ENCODE results near the gene PGAM1.

DNA sequence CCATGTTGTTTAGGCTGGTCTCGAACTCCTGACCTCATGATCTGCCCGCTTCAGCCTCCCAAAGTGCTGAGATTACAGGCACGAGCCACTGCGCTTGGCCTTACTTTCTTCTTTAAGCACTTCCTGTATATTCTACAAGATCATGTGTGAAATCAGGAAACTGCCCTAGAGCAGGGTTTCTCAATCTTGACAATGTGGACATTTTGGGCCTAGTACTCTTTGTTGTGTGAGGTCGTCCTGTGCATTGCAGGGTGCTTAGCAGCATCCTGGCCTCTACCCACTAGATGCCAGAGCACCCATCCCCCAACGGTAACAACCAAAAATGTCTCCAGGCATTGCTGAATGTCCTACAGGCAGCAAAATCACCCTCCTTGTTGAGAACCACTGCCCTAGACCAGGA, 49.6 kb upstream of the PGAM1 start:
- TF ChIP-seq, protein P1, sequence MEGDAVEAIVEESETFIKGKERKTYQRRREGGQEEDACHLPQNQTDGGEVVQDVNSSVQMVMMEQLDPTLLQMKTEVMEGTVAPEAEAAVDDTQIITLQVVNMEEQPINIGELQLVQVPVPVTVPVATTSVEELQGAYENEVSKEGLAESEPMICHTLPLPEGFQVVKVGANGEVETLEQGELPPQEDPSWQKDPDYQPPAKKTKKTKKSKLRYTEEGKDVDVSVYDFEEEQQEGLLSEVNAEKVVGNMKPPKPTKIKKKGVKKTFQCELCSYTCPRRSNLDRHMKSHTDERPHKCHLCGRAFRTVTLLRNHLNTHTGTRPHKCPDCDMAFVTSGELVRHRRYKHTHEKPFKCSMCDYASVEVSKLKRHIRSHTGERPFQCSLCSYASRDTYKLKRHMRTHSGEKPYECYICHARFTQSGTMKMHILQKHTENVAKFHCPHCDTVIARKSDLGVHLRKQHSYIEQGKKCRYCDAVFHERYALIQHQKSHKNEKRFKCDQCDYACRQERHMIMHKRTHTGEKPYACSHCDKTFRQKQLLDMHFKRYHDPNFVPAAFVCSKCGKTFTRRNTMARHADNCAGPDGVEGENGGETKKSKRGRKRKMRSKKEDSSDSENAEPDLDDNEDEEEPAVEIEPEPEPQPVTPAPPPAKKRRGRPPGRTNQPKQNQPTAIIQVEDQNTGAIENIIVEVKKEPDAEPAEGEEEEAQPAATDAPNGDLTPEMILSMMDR (IDR thresholded peaks at IDR 0.05): no peak
- TF ChIP-seq POLR2A (IDR thresholded peaks at IDR 0.05): no peak
